Midbrain (tissue), 1 donor: ENCODE data around the gene MTX1.
"Not testable (repeated sequence)": the region's sequence is repeated elsewhere in the genome, so short reads cannot be mapped to it uniquely, and the experiment has no call there.

Experiments
- DNase-seq: peaks from one replicate; lab custom pipeline; 2025; lab: John Stamatoyannopoulos, UW

MTX1 gene

GRCh38 chr1:155189926-155190325, 18.6 kb upstream of the MTX1 start:
- DNase-seq = not testable (repeated sequence)

- no peak for DNase-seq
Observed at GRCh38 chr1:155191904-155192303, 16.6 kb upstream of the MTX1 start.

GRCh38 chr1:155192346-155193274, 15.9 kb upstream of the MTX1 start:
- DNase-seq = no peak

- peak; percentile 74 for DNase-seq
Observed at GRCh38 chr1:155193275-155193990, 15.1 kb upstream of the MTX1 start.

GRCh38 chr1:155193991-155194240, 14.6 kb upstream of the MTX1 start:
- not testable (repeated sequence) for DNase-seq

GRCh38 chr1:155195201-155196102, 13.0 kb upstream of the MTX1 start:
- no peak for DNase-seq

- peak; percentile 69 for DNase-seq
Observed at GRCh38 chr1:155196103-155196892, 12.2 kb upstream of the MTX1 start.

GRCh38 chr1:155196893-155197638, 11.4 kb upstream of the MTX1 start:
- no peak for DNase-seq

GRCh38 chr1:155197901-155198546, 10.5 kb upstream of the MTX1 start:
- DNase-seq = no peak

- no peak for DNase-seq
Observed at GRCh38 chr1:155198547-155198906, 10.0 kb upstream of the MTX1 start.

GRCh38 chr1:155199792-155200191, 8.7 kb upstream of the MTX1 start:
- DNase-seq = no peak

GRCh38 chr1:155200920-155201319, 7.6 kb upstream of the MTX1 start:
- no peak for DNase-seq

GRCh38 chr1:155202198-155202597, 6.3 kb upstream of the MTX1 start:
- no peak for DNase-seq

- DNase-seq = no peak
Observed at GRCh38 chr1:155202731-155203515, 5.6 kb upstream of the MTX1 start.

- DNase-seq = no peak
Observed at GRCh38 chr1:155205035-155205434, 3.5 kb upstream of the MTX1 start.

- DNase-seq = no peak
Observed at GRCh38 chr1:155205969-155206593, 2.4 kb upstream of the MTX1 start.

GRCh38 chr1:155206891-155207805, 1.3 kb upstream of the MTX1 start:
- peak; percentile 73 for DNase-seq
